ENCODE measurements around the gene TRIP11. TPM values are rescaled to one million over a fixed set of nuclear protein-coding genes. Genes with fewer than 3 reads are reported as not detected.
A peak's percentile ranks its signal among the peaks of the same experiment; 100 is the strongest.

Gene TRIP11
- total and polyA plus RNA-seq, 2 experiments from 2014 or later: 24.1 to 69.5 TPM

DNA sequence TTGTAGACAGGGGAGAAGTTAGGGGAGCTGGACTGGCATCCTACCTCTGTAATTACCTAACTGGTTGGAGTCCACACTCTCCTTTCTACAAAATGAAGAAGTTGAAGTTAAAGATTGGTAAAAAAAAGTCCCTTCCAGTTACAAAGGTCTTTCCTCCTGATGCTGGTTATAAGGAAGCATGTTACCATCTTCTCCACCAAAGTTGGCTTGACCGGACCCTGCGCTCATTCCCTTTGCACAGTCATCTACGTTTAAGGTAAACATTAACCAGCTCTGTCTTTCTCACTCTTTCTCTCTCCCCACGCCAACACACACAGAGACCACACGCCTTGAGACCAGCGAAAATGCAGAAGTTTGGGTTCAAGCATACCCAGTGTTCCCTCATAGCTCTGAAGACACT, 104.3 kb downstream of the TRIP11 start:
- no peaks in the 10 kb centered on the region for H3K27me3 ChIP-seq (replicated peaks; ENCODE audit: insufficient read depth)
- in situ Hi-C loops (cut with MboI): no loop called here

DNA sequence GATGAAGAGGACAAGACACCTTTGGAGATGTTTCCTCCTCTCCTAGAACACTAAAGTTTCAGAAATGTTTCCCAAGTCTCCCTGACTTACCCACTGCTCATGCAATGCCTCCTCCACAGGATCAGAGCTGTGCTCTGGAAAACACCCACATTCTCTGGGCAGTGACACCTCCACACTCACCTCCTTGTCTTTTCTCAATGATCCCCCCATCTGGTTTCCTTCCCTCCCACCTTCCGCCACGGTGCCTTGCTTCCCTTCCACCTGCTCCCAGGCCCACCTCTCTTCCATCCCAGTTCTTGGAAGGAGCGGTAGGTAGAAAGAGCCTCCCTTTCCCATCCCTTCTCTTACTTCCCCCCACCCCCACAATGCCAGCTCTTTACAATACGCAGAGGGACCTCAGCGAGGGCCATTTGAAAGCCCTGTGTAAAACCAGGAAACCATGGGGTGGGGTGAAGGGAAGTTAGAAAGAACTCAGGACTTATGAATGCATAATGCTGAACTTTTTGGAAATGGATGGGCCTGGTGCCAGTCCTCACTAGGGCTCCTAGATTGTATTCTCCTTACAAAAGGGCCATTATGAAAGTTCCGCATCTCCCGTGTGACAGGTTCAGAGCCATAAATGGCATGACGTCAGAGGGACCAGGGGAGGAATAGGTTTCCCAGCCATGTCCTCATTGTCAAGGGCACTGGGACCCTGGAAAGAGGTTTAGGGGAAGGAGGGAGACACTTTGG, 105.1 kb downstream of the TRIP11 start:
- H3K36me3 ChIP-seq (ENCODE audit: low read depth): peaks cover 38% of the 10 kb centered on the region
- in situ Hi-C loops (cut with MboI): no loop called here
- 92 to 96% methylated on average over 8 of the region's 8 CpGs for WGBS, 2 experiments (ENCODE audit: low coverage in 1 of 2, low lambda C conversion rate in 2 of 2, missing lambda C conversion rate in 2 of 2)

More for the DNA sequence above, 104.3 kb downstream of the TRIP11 start:
- Histone ChIP-seq H3K4me3 (no peak overlapping the region), H3F3A (ENCODE audit: insufficient read depth) (no peaks in the 10 kb centered on the region), H3K9me2 (ENCODE audit: insufficient read depth) (no peaks in the 10 kb centered on the region), H3K9ac (no peak overlapping the region), H3K27ac (no peak overlapping the region), H2AFZ (no peak overlapping the region), H3K4me1 (ENCODE audit: insufficient read depth) (0 out of 2 replicates have a peak, but pooled peaks cover 4% of the 10 kb centered on the region), H3K79me2 (ENCODE audit: insufficient read depth) (peaks cover 70% of the 10 kb centered on the region), H4K20me1 (ENCODE audit: insufficient read depth) (no peaks in the 10 kb centered on the region), H3K4me2 (ENCODE audit: unreplicated experiment) (no peak overlapping the region), H3K9me3 (ENCODE audit: low read depth) (no peaks in the 10 kb centered on the region), H3K36me3 (ENCODE audit: low read depth) (peaks cover 44% of the 10 kb centered on the region)
- no peak for TF ChIP-seq EZH2phosphoT487 (IDR thresholded peaks at IDR 0.05; ENCODE audit: insufficient read depth, low read depth)
- no peak for TF ChIP-seq EZH2 (IDR thresholded peaks at IDR 0.05; ENCODE audit: insufficient read depth, poor library complexity, severe bottlenecking)
- no peak for DNase-seq
- WGBS, 2 experiments (ENCODE audit: low coverage in 1 of 2, low lambda C conversion rate in 2 of 2, missing lambda C conversion rate in 2 of 2): 94% methylated on average over 6 of the region's 6 CpGs

DNA sequence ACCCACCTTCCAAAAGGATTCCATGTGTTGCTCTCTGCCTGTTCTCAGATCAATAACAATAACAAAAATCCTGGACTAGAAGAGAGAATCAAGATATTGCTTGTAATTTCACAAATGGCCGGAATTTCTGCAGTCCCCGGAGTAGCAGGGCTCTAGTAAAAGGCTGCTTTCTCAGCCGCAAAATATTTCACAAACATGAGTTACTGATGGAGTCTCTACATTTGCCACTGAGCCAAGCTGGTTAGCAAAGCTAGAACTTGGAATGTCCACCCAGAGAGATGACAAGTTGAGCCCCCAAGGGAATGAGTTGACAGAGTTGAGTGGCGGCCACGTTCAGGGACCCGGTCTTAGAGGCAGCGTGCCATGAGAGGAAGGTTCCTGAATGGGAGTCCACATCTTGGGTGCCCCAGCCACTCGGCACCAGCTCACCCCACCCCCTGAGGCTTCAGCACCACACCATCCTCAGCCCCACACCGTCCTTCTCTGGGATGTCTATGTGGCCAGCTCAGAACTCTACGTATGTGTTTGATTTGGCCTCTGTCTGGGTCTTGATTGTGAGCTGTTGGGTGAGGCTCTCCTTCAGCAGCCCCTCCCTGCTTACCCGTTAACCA, 108.3 kb downstream of the TRIP11 start:
- H3K9me2 ChIP-seq (ENCODE audit: insufficient read depth): no peaks in the 10 kb centered on the region
- peaks cover 76% of the 10 kb centered on the region for H3K79me2 ChIP-seq (ENCODE audit: insufficient read depth)
- peak; percentile 37 for DNase-seq
- peaks cover 28% of the 10 kb centered on the region for H3K36me3 ChIP-seq (ENCODE audit: low read depth)
- H3K27me3 ChIP-seq (replicated peaks; ENCODE audit: insufficient read depth): no peaks in the 10 kb centered on the region
- in situ Hi-C loops (cut with MboI): no loop called here
- H3K4me2 ChIP-seq (ENCODE audit: unreplicated experiment): no peak overlapping the region
- peaks cover 33% of the 10 kb centered on the region for H3K4me1 ChIP-seq (ENCODE audit: insufficient read depth)
- no peak overlapping the region for H2AFZ ChIP-seq
- no peak overlapping the region for H3K4me3 ChIP-seq
- no peaks in the 10 kb centered on the region for H4K20me1 ChIP-seq (ENCODE audit: insufficient read depth)
- WGBS, 2 experiments (ENCODE audit: low coverage in 1 of 2, low lambda C conversion rate in 2 of 2, missing lambda C conversion rate in 2 of 2): 39 to 46% methylated on average over 11 of the region's 11 CpGs
- H3K27ac ChIP-seq: peak overlapping the region; percentile 7; the same call in 1 of the 2 replicates
- H3K9me3 ChIP-seq (ENCODE audit: low read depth): no peaks in the 10 kb centered on the region
- peaks cover 23% of the 10 kb centered on the region for H3F3A ChIP-seq (ENCODE audit: insufficient read depth)
- no peak overlapping the region for H3K9ac ChIP-seq
- no peak for TF ChIP-seq EZH2 (IDR thresholded peaks at IDR 0.05; ENCODE audit: insufficient read depth, poor library complexity, severe bottlenecking)
- no peak for TF ChIP-seq EZH2phosphoT487 (IDR thresholded peaks at IDR 0.05; ENCODE audit: insufficient read depth, low read depth)

More for the DNA sequence above, 105.1 kb downstream of the TRIP11 start:
- H3K27me3 ChIP-seq (replicated peaks; ENCODE audit: insufficient read depth): no peaks in the 10 kb centered on the region
- peaks cover 7% of the 10 kb centered on the region for H3K4me1 ChIP-seq (ENCODE audit: insufficient read depth)
- peaks cover 70% of the 10 kb centered on the region for H3K79me2 ChIP-seq (ENCODE audit: insufficient read depth)
- H3F3A ChIP-seq (ENCODE audit: insufficient read depth): peaks cover 4% of the 10 kb centered on the region; the same call in 1 of the 2 replicates
- no peak overlapping the region for H3K9ac ChIP-seq
- H3K4me2 ChIP-seq (ENCODE audit: unreplicated experiment): no peak overlapping the region
- no peak for TF ChIP-seq EZH2 (IDR thresholded peaks at IDR 0.05; ENCODE audit: insufficient read depth, poor library complexity, severe bottlenecking)
- TF ChIP-seq EZH2phosphoT487 (IDR thresholded peaks at IDR 0.05; ENCODE audit: insufficient read depth, low read depth): no peak
- H3K9me3 ChIP-seq (ENCODE audit: low read depth): no peaks in the 10 kb centered on the region
- H2AFZ ChIP-seq: no peak overlapping the region
- no peak overlapping the region for H3K4me3 ChIP-seq
- H3K9me2 ChIP-seq (ENCODE audit: insufficient read depth): no peaks in the 10 kb centered on the region
- H4K20me1 ChIP-seq (ENCODE audit: insufficient read depth): no peaks in the 10 kb centered on the region
- no peak overlapping the region for H3K27ac ChIP-seq
- no peak for DNase-seq

DNA sequence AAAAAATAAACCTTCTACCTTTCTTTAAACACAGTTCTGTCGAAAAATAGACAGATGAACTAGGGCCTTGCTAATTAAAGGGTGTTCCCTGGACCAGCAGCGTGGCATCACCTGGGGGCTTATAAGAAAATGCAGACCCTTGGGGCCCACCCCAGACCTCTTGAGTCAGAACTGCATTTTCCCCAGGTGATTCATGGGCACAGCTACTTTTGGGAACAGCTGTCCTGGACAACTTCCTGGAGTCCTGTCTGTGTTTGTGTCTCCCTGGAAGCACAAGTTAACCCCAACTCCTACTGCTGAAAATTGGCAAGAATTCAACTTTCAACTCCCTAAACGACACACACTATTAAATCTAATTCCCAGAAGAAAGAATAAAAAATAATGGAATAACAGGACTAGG, 110.2 kb downstream of the TRIP11 start:
- Histone ChIP-seq H3K79me2 (ENCODE audit: insufficient read depth) (peaks cover 95% of the 10 kb centered on the region), H3K4me2 (ENCODE audit: unreplicated experiment) (peak overlapping the region; percentile 7), H3K9me2 (ENCODE audit: insufficient read depth) (no peaks in the 10 kb centered on the region), H2AFZ (no peak overlapping the region), H3K4me1 (ENCODE audit: insufficient read depth) (peaks cover 39% of the 10 kb centered on the region), H3K4me3 (no peak overlapping the region), H3K27ac (peak overlapping the region; percentile 40), H3F3A (ENCODE audit: insufficient read depth) (peaks cover 23% of the 10 kb centered on the region), H3K9ac (no peak overlapping the region), H3K36me3 (ENCODE audit: low read depth) (peaks cover 15% of the 10 kb centered on the region; the same call in 1 of the 2 replicates), H3K27me3 (replicated peaks; ENCODE audit: insufficient read depth) (no peaks in the 10 kb centered on the region), H4K20me1 (ENCODE audit: insufficient read depth) (no peaks in the 10 kb centered on the region), H3K9me3 (ENCODE audit: low read depth) (no peaks in the 10 kb centered on the region)
- WGBS, 2 experiments (ENCODE audit: low coverage in 1 of 2, low lambda C conversion rate in 2 of 2, missing lambda C conversion rate in 2 of 2): 65 to 66% methylated on average over 3 of the region's 3 CpGs
- TF ChIP-seq EZH2 (IDR thresholded peaks at IDR 0.05; ENCODE audit: insufficient read depth, poor library complexity, severe bottlenecking) (no peak), EZH2phosphoT487 (IDR thresholded peaks at IDR 0.05; ENCODE audit: insufficient read depth, low read depth) (no peak)
- in situ Hi-C loops (cut with MboI): no loop called here
- DNase-seq: peak; percentile 53

Measured in GM23248 (cell line).